ENCODE data around the gene NUTM2F. TPM values are rescaled to one million over a fixed set of nuclear protein-coding genes. Genes with fewer than 3 reads are reported as not detected.

The NUTM2F gene
- polyA plus RNA-seq, 3 donors: not detected

GRCh38 chr9:94289691-94290090 is 38.8 kb downstream of the NUTM2F start:
- Histone ChIP-seq H2AFZ (ENCODE audit: insufficient read depth, low read depth, low read length, poor library complexity, severe bottlenecking) (no peak overlapping the region), H3K4me2 (replicated peaks; ENCODE audit: extremely low read depth, low read length, poor library complexity, severe bottlenecking) (no peak overlapping the region), H3K36me3 (replicated peaks in 1 of 2; ENCODE audit: control insufficient read depth in 1 of 2, insufficient read depth in 2 of 2, low read length in 2 of 2) (peaks cover 56 to 92% of the 10 kb centered on the region in 2 donors), H3K4me1 (ENCODE audit: control insufficient read depth in 1 of 2, insufficient read depth in 2 of 2, low read length in 2 of 2) (no peaks in the 10 kb centered on the region), H3K79me2 (ENCODE audit: insufficient read depth, low read length) (no peaks in the 10 kb centered on the region), H3K4me3 (replicated peaks in 1 of 3; ENCODE audit: low read depth in 2 of 3, low read length in 3 of 3) (no peak overlapping the region), H3K9ac (ENCODE audit: insufficient read depth, low read length, poor library complexity, severe bottlenecking) (no peak overlapping the region), H3K27ac (ENCODE audit: low read depth in 1 of 2, low read length in 2 of 2) (no peak overlapping the region), H3K9me3 (replicated peaks in 1 of 2; ENCODE audit: control insufficient read depth in 1 of 2, insufficient read depth in 1 of 2, low read length in 2 of 2) (peaks cover 0 to 4% of the 10 kb centered on the region in 2 donors), H4K20me1 (ENCODE audit: insufficient read depth, low read length) (no peaks in the 10 kb centered on the region), H3K27me3 (ENCODE audit: control insufficient read depth in 2 of 2, insufficient read depth in 2 of 2, low read length in 2 of 2) (no peaks in the 10 kb centered on the region)
- intact Hi-C loops (cut with micrococcal nuclease): no loop called here
- DNase-seq: no peak
- no CpG with 5 or more reads among the region's 2 CpGs for WGBS (ENCODE audit: insufficient coverage)
- H3K27ac Mint-ChIP-seq: peak overlapping the region in 1 of 7 donors; percentile 13
- no peaks in the 10 kb centered on the region for H3K27me3 Mint-ChIP-seq (ENCODE audit: low read depth in 3 of 3)
- H3K4me3 Mint-ChIP-seq: no peak overlapping the region
- no peaks in the 10 kb centered on the region for H3K4me1 Mint-ChIP-seq
- peaks cover 4 to 8% (median 7%) of the 10 kb centered on the region in 7 donors for H3K9me3 Mint-ChIP-seq
- TF ChIP-seq CTCF (IDR thresholded peaks at IDR 0.05): no peak
- H3K36me3 Mint-ChIP-seq: peaks cover 79 to 91% of the 10 kb centered on the region in 2 donors

DNA sequence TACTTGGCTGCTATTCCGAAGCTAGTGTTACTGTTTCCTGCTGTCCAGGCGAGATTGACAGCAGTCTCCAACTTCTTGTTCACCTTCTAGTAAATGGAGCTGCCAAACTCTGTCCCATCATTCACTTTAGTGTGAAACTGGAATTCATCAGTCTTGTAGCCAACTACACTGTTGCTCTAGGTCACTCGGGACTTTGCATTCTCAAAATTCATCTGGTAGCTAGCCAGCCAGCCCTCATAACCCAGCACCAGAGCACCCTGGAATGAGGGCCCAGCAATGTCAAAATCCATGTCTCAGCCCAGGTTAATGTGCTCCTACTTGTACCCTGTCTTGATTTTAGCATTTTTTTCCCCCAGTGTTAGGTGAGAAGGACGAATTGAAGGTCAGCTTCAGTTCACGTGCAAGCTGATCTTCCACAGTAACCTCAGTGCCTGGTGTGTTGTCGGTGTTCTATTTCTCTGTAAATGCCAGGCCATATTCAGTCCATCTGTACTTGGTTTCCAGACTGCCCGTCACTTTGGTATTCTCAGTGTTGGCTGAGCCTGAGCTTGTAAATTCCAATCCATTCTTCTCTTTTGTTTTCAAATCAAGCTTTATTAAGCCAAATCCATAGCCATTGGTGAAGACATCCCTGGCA is 40.4 kb downstream of the NUTM2F start:
- peaks cover 7 to 19% (median 13%) of the 10 kb centered on the region in 7 donors for H3K9me3 Mint-ChIP-seq
- Histone ChIP-seq H3K4me1 (ENCODE audit: control insufficient read depth in 1 of 2, insufficient read depth in 2 of 2, low read length in 2 of 2) (no peaks in the 10 kb centered on the region), H3K4me3 (replicated peaks in 1 of 3; ENCODE audit: low read depth in 2 of 3, low read length in 3 of 3) (no peak overlapping the region), H3K4me2 (replicated peaks; ENCODE audit: extremely low read depth, low read length, poor library complexity, severe bottlenecking) (no peak overlapping the region), H3K27ac (ENCODE audit: low read depth in 1 of 2, low read length in 2 of 2) (no peak overlapping the region), H3K79me2 (ENCODE audit: insufficient read depth, low read length) (no peaks in the 10 kb centered on the region), H3K36me3 (replicated peaks in 1 of 2; ENCODE audit: control insufficient read depth in 1 of 2, insufficient read depth in 2 of 2, low read length in 2 of 2) (peaks cover 44 to 83% of the 10 kb centered on the region in 2 donors), H3K27me3 (ENCODE audit: control insufficient read depth in 2 of 2, insufficient read depth in 2 of 2, low read length in 2 of 2) (no peaks in the 10 kb centered on the region), H3K9ac (ENCODE audit: insufficient read depth, low read length, poor library complexity, severe bottlenecking) (no peak overlapping the region), H4K20me1 (ENCODE audit: insufficient read depth, low read length) (no peaks in the 10 kb centered on the region), H3K9me3 (replicated peaks in 1 of 2; ENCODE audit: control insufficient read depth in 1 of 2, insufficient read depth in 1 of 2, low read length in 2 of 2) (peaks cover 1 to 10% of the 10 kb centered on the region in 2 donors), H2AFZ (ENCODE audit: insufficient read depth, low read depth, low read length, poor library complexity, severe bottlenecking) (no peak overlapping the region)
- H3K4me1 Mint-ChIP-seq: no peaks in the 10 kb centered on the region
- 99% methylated on average over 7 of the region's 7 CpGs for WGBS (ENCODE audit: insufficient coverage)
- peak overlapping the region in 2 of 7 donors; percentile 6 to 20 for H3K27ac Mint-ChIP-seq
- no peaks in the 10 kb centered on the region for H3K27me3 Mint-ChIP-seq (ENCODE audit: low read depth in 3 of 3)
- no peak overlapping the region for H3K4me3 Mint-ChIP-seq
- no peak for DNase-seq
- no peak for TF ChIP-seq CTCF (IDR thresholded peaks at IDR 0.05)
- intact Hi-C loops (cut with micrococcal nuclease): no loop called here
- H3K36me3 Mint-ChIP-seq: peaks cover 68 to 91% of the 10 kb centered on the region in 2 donors

Measured in CD14-positive monocyte (primary cell).